Activated gamma-delta T cell treated with anti-CD3 and anti-CD28 coated beads, Interleukin-2, amount 50 U/mL, for 16 hours (primary cell): Measurements from ENCODE around the gene PHF3.
"Not testable (repeated sequence)": the region's sequence is repeated elsewhere in the genome, so short reads cannot be mapped to it uniquely, and the experiment has no call there.

ENCODE experiments used
- DNase-seq: peaks from one replicate; pipeline ENCODE4 v3.0.0-alpha.2; 2020; ENCODE audit warnings: low read depth

The PHF3 gene

GRCh38 chr6:63706630-63707029 is 71.0 kb downstream of the PHF3 start:
- DNase-seq: no peak

DNA sequence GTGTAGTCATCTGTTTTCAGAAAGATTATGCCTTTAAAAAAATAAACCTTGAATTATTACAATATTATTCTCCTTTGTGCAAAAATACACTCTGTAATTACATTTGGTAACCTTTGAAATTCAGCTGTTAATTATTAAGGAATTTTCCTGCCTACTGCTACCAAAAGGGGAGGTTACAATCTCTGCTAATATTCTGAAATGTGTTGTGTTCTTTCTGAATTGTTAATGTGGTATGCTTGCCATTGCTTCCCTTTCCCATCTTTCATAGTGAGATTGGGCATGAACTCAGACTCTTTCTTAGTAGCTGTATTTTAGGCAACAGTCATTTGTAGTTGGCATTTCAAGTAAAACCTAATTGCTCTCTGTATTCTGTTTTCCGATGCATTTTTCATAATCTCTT is 73.0 kb downstream of the PHF3 start:
- DNase-seq: no peak

DNA sequence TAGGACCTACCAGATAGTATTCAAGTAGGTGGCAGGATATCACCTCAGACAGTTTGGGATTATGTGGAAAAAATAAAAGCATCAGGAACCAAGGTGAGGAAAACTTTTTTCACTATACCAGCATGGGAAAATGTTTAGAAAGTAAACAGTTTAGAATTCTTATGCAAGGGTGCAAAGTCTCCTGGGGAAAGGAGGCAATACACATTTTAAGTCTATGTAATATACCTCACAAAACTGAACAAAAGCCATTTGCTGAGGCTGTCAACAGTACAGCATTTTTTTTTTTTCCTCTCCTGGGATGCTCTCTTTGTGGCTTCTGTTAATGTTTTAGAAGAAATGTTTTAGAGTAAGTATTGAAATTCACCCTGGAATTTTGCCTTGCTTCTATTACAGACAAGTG is 73.5 kb downstream of the PHF3 start:
- no peak for DNase-seq

DNA sequence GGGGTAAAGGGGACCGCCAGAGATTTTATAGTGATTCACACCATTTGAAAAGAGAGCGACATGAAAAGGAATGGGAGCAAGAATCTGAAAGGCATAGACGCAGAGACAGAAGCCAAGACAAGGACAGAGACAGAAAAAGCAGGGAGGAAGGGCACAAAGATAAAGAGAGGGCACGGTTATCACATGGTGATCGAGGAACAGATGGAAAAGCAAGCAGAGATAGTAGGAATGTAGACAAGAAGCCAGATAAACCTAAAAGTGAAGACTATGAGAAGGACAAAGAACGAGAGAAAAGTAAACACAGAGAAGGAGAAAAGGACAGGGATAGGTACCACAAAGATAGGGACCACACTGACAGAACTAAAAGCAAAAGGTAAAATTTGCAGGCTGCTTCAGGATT is 77.7 kb downstream of the PHF3 start:
- DNase-seq: no peak

- DNase-seq: no peak
Observed at GRCh38 chr6:63714091-63714490, 78.5 kb downstream of the PHF3 start.

DNA sequence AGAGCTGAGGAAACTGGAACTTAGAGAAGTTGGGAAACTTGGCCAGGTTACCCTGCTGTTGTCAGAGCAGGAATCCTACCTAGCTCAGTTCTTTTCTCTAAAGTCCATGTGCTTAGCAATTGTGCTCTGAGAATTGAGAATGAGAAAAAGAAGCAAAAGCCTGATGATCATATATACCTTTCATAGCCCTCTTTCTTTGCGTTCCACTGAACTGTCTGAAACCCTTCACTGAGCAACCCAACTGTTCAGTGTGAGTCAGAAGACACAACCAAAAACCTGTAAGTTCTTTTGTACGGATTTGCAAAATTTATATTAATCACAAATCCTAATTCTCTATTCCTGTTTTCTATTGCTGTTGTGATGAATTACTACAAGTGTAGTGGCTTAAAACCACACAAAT is 80.6 kb downstream of the PHF3 start:
- no peak for DNase-seq

GRCh38 chr6:63721181-63721580 is 85.6 kb downstream of the PHF3 start:
- DNase-seq: no peak

DNA sequence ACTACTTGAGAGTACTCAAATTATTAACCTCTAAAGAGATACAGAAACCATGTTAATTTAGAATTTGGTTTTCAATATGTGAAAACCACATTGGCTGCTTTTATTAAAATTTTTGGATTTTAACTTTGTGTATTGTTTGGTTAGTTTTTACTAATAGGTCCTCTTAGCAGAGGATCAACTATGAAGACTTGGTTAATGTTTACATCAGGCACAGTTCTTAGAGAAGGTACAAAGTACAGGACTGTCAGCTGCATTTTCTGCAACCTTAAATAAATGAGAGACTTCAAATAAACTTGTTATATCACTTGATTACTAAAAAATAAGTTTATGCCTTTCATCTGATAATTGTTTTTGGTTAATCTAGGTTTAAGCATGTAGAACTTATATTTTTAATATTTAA is 89.1 kb downstream of the PHF3 start:
- DNase-seq: no peak

DNA sequence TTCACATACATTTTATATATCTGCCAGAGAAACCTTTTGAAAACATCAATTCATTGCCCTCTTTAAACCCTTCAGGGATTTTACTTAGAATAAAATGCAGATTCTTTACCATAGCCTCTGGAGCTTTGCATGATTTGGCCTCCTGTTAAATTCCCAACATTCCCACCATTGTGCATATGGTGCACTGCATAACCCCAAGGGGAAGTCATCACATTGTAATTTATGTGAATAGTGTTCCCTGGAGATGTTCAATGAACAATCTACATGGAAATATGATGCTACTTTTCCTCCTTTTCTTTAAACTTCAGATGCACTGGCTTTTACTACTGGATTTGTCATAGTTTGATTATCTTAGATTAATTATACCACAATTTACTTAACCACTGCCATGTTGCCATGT is 94.7 kb downstream of the PHF3 start:
- DNase-seq: no peak

GRCh38 chr6:63731930-63732329 is 96.3 kb downstream of the PHF3 start:
- DNase-seq: no peak

DNA sequence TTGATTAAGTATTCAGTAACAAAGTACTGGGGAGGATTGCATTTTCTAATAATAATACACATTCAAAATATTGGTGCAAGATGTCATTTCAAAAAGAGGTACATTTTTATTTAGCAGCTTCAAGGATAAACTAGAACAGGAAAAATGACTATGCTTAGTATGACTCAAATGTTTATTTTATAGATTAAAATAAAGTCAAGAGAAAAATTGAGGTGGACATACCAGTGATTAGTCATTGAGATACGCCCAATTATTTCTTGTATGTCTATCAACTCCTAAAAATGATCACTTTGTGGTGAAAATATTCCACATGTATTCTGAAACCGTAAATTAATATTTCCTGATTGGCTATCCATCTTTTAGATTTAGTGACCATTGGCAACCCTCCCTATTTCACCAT is 96.7 kb downstream of the PHF3 start:
- DNase-seq: no peak

DNA sequence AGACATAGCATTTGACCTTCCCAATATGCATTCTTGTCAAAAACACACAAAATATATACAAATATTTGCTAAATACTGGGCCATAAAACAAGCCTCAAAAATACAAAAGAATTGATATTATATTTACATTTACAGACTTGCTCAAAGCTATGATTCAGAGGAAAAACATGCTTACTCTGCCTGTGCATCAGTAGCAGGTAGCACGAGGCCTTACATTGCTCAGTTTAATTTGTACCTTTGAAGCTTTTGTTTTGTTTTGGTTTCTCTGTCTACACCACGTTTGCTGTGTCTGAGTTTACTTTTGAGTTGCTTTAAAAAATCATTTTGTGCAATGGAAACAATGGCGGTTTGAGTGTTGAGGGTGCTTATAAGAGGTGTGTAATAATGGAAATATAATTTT is 99.3 kb downstream of the PHF3 start:
- DNase-seq: no peak

- DNase-seq: not testable (repeated sequence)
Observed at GRCh38 chr6:63738190-63738589, 102.6 kb downstream of the PHF3 start.

DNA sequence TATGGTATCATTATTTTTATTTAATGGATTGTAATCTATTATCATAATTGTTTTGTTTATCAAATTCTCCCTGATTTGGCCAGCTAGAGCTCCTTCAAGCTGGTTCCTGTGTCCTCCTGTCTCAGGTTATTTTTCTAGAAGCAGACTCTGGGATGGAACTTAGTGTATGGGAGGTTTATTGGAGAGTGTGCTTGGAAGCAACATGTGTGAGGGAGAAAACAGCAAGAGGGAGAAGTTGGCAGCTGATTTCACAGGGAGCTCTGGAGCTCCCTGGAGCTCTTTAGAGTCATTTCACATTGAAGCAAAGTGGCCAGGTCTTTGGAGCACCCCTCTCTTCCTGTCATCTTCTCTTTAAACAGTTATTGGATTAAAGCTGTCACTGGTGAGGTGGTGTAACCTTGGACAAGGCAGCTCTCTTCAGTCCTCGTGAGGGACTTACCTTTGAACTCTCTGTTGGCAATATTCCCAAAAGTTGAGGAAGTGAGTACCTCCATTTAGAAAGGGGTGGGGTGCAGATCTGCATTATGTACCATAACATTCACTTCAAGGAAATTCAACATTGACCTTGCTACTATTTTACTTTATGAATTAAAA is 103.6 kb downstream of the PHF3 start:
- DNase-seq: no peak

DNA sequence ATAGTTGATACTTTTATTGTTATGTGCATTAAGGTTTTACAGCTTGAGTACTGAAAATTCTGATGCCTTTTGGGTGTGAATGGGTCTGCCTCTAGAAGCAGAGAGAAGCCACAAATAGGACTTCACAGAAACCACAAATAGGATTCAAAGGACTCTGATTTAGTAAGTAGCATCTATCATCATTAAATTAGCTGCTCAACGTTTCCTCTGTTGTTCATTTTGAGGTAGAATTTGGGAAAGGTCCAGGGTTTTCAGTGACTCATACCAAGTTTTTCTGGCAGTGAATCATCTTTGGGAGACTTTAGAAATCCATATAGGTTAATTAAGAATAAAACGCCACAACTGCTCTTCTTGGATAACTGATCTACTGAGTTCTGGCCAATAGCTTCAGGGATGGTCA is 105.1 kb downstream of the PHF3 start:
- no peak for DNase-seq

DNA sequence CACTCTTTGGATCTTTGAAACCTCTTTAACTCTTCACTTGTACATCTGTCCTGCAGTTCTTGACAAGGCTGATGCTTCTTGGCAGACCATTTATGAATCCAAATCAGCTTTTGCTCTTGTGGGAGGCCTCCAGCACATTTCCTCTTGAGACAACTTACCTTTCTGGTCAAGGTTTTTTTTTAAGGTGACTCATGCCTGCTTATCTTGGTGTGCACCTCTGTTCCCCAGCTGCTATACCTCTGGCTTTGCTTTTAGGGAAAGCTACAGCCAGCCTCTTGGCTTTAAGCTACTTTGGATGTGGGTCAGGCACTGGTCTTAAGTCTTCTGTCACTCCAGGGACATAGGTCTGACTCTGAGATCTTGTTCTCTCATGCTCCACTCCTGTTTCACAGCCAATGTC is 106.5 kb downstream of the PHF3 start:
- DNase-seq: no peak

DNA sequence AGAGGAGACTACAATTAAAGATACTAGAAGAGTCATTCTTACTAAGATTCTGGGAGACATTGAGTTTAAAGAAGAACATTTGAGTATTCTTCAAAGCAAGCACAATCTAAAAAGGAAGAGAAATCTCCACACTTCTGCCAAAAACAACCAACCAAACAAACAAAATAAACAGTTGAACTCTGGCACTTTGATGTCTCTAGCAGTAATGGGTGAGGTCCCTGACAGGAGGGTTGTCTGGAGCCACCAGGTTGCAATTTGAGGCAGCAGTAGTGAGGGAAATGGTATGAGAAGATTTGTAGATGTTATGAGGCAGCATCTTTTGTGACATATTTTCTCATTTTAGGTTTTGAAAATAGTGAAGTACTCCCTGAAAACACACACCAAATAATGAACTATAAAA is 108.1 kb downstream of the PHF3 start:
- no peak for DNase-seq

DNA sequence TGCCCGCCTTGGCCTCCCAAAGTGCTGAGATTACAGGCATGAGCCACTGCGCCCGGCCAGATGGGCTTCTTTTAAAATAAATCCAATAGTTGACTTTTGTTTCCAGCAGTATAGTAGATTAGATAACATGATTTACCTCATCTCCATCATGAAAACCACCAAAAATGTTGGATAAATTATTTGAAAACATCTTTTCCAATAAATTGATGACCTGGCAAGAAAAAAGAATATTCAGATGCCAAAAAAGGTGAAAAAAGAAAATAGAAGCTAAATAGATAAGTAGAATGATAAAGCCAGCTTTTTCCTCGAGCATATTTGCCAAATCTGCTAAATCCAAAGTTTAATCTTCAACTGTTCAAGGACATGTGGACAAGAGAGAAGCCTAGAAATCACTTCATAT is 109.2 kb downstream of the PHF3 start:
- no peak for DNase-seq

DNA sequence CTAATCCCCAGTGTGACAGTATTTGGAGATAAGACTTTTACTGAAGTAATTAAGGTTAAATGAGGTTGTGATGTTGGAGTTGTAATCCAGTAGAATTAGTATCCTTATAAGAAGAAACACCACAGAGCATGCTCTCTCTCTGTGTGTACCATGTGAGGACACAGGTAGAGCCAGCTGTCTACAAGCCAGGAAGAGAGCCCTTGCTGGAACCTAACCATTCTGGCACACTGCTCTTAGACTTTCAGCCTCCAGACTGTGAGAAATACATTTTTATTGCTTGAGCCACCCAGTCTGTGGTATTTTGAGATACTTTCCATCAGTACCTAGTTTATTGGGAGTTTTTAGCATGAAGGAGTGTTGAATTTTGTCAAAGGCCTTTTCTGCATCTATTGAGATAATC is 110.2 kb downstream of the PHF3 start:
- no peak for DNase-seq

DNA sequence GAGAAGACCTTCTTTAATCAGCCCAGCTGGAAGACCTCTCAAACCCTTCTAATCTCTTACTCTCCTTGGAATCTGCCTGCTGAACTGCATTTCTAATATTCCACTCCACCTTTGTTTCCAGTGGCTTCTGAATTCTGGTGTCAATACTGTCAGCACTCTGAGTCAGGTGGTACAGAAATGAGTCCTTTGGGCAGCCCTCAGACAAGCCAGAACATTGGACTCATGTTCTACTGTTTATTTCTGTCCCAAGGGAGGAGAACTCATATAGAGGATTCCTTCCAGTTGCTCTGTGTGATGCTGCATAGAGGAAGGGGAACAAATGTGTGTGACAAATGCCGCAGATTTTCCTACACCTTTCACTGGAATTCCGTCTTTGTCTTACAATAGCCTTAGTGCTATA is 114.8 kb downstream of the PHF3 start:
- DNase-seq: no peak

DNA sequence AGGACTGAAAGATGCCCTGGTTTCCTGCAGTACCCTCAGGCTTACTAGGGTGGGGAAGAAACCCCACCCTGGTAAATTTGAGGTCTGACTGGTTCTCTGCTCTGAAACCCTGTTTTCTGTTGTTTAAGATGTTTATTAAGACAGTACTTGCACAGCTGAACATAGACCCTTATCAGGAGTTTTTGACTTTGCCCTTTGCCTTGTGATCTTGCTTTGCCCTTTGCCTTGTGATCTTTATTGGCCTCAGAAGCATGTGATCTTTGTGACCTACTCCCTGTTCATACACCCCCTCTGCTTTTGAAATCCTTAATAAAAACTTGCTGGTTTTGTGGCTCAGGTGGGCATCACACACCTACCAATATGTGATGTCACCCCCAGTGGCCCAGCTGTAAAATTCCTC is 121.7 kb downstream of the PHF3 start:
- DNase-seq: not testable (repeated sequence)

DNA sequence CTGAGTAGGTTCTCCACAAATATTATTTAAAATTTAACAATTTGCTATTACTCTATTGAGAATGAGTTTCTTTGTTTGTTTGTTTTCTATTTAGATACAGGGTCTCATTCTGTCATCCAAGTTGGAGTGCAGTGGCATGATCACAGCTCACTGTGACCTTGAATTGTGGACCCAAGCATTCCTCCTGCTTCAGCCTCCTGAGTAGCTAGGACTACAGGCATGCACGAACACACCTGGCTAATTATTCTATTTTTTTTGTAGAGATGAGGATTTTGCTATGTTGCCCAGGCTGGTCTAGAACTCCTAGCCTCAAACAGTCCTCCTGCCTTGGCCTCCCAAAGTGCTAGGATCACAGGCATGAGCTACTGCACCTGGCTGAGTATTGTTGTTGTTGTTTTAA is 122.2 kb downstream of the PHF3 start:
- DNase-seq: no peak

GRCh38 chr6:63759605-63760105 is 124.1 kb downstream of the PHF3 start:
- no peak for DNase-seq

DNA sequence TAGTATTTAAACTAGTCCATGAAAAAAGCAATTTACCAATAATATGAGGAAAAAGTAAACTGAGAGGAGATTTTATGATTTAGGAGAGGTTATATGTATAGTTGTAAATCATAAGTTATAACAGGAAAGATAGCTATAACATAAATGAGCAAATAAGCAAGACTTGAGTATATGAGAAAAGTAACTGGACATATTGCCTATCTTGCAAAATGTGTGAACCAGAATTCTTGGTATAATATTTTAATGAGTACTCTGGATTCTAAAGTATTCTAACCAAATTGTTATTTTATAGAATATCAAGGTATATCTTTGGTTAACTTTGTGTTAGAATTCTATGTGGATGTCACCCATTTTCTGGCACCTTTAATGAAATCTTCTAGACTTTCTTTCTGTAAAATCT is 124.6 kb downstream of the PHF3 start:
- no peak for DNase-seq
